Measurements from ENCODE around the gene MOSPD3. TPM values are rescaled to one million over a fixed set of nuclear protein-coding genes. Genes with fewer than 3 reads are reported as not detected.
A peak's percentile ranks its signal among the peaks of the same experiment; 100 is the strongest.

The MOSPD3 gene
- total RNA-seq, 1 experiment from 2014 or later = 16.7 TPM

DNA sequence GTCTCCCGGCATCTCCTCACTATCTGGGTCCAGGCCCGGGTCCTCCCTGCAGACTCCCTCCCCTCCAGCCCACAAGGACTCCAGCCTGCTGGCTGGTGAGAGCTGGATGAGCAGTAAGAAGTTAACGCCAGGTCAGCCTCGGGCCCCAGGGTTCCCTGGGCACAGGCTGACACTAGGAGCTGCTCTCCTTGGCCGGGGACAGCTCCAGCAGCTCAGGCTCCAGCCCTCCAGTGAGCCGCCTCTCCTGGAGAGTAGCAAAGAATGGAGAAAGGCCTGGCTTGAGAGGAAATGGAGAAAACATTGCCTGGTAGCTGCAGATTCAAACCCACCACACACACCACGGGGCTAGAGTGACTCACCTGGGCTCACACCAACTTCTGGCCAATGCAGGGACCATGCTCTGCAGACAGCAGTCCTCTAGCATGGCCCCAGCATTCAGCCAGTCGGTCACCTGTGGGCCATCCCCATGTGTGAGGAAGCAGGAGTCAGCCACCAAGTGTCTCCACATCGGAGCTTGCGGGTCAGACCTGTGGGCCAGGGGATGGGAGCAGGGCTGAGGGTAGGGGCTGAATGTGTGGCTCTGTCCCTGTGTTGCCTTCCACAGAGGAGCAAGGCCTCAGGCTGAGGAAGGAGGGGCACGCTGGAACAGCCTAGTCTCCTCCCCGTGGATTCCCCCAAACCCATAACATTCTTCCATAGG lies 45.2 kb upstream of the MOSPD3 start:
- Histone ChIP-seq H3K79me1 (ENCODE audit: insufficient read depth, low read depth, low read length, poor library complexity, severe bottlenecking) (no peaks in the 10 kb centered on the region), H3K56ac (ENCODE audit: insufficient read length, low read depth, low read length) (no peak overlapping the region), H3K18ac (ENCODE audit: insufficient read length, low read depth, low read length) (no peak overlapping the region), H4K5ac (ENCODE audit: insufficient read length, low read depth, low read length) (no peak overlapping the region), H2BK20ac (ENCODE audit: low read depth, low read length, poor library complexity, severe bottlenecking) (no peak overlapping the region), H3K14ac (ENCODE audit: insufficient read depth, low read length) (no peak overlapping the region), H2AFZ (ENCODE audit: low read length) (no peak overlapping the region), H3K4me2 (ENCODE audit: insufficient read depth, insufficient read length, low read length) (no peak overlapping the region), H3T11ph (ENCODE audit: low read length) (no peak overlapping the region), H2BK120ac (ENCODE audit: low read depth, low read length, poor library complexity, severe bottlenecking) (no peak overlapping the region), H2BK15ac (ENCODE audit: low read depth, low read length) (0 out of 2 replicates have a peak overlapping the region, but pooled peaks have one; percentile 25), H3K27me3 (ENCODE audit: insufficient read depth, low read length) (no peaks in the 10 kb centered on the region), H4K20me1 (ENCODE audit: control insufficient read depth, insufficient read depth, insufficient read length) (no peaks in the 10 kb centered on the region), H2AK5ac (ENCODE audit: insufficient read length, low read length) (no peak overlapping the region), H4K8ac (replicated peaks; ENCODE audit: insufficient read length, low read depth, low read length) (no peak overlapping the region), H3K23me2 (ENCODE audit: insufficient read length, low read depth, low read length, poor library complexity, severe bottlenecking) (peaks cover 9% of the 10 kb centered on the region), H4K91ac (ENCODE audit: insufficient read length, low read depth, low read length) (no peak overlapping the region), H2BK12ac (ENCODE audit: insufficient read length, low read depth, low read length) (no peak overlapping the region), H3K9me3 (ENCODE audit: control insufficient read depth, low read depth, low read length) (no peaks in the 10 kb centered on the region), H3K9ac (ENCODE audit: extremely low read depth, insufficient read length, low read length) (no peak overlapping the region), H3K4ac (ENCODE audit: low read depth, low read length) (no peak overlapping the region), H3K4me1 (ENCODE audit: insufficient read depth, low read length) (peaks cover 9% of the 10 kb centered on the region; the same call in 1 of the 2 replicates), H3K23ac (ENCODE audit: insufficient read length, low read depth, low read length) (no peak overlapping the region), H2BK5ac (ENCODE audit: insufficient read length, low read length) (no peak overlapping the region), H3K79me2 (ENCODE audit: insufficient read depth, low read length) (no peaks in the 10 kb centered on the region), H3K27ac (ENCODE audit: insufficient read length, low read depth, low read length) (no peak overlapping the region)
- no peak overlapping the region for H3K27ac Mint-ChIP-seq
- peaks cover 2 to 5% (median 4%) of the 10 kb centered on the region in 3 experiments; a peak in 3 of 7 replicates for H3K36me3 Mint-ChIP-seq (ENCODE audit: insufficient read depth in 1 of 3, low read depth in 3 of 3)
- H3K4me1 Mint-ChIP-seq = peaks cover 30 to 39% of the 10 kb centered on the region in 2 experiments
- no CpG with 5 or more reads among the region's 12 CpGs for WGBS (ENCODE audit: extremely low coverage, insufficient read length, low lambda C conversion rate)
- no peak for TF ChIP-seq CTCF (conservative IDR thresholded peaks at IDR 0.05)
- no peak overlapping the region; a peak in 1 of 5 replicates for H3K4me3 Mint-ChIP-seq
- peak; percentile 38 for DNase-seq
- H3K27me3 Mint-ChIP-seq (ENCODE audit: low read depth) = peaks cover 5% of the 10 kb centered on the region
- peaks cover 0 to 2% of the 10 kb centered on the region in 2 experiments; a peak in 1 of 5 replicates for H3K9me3 Mint-ChIP-seq
